HTR-8/SVneo (cell line): ENCODE measurements around the gene HMGCS1.
"Not testable (repeated sequence)": the region's sequence is repeated elsewhere in the genome, so short reads cannot be mapped to it uniquely, and the experiment has no call there.

Experiments used
- DNase-seq: peaks from one replicate; pipeline ENCODE4 v3.0.0; 2011; ENCODE audit warnings: low spot score, mixed read lengths; ENCODE audit not compliant: insufficient read length
- FAIRE-seq: peaks from 2 replicates; lab custom pipeline; 2011; peaks lifted over from hg19 to GRCh38; lab: Jason Lieb, UNC

Gene HMGCS1

GRCh38 chr5:43313035-43313853 lies at the start of gene HMGCS1:
HMGCS1 (minus strand) TSS chr5:43313412; CDS start chr5:43298965, 14,447 bp downstream.
- FAIRE-seq (peak; percentile 99), DNase-seq (peak; percentile 100)

GRCh38 chr5:43358726-43359125 lies 45.5 kb upstream of the HMGCS1 start:
- DNase-seq = no peak
- FAIRE-seq = no peak

GRCh38 chr5:43358301-43358700 lies 45.1 kb upstream of the HMGCS1 start:
- FAIRE-seq (no peak), DNase-seq (no peak)

- DNase-seq = no peak
- FAIRE-seq = no peak
Observed at GRCh38 chr5:43357878-43358281, 44.7 kb upstream of the HMGCS1 start.

GRCh38 chr5:43357067-43357466 lies 43.9 kb upstream of the HMGCS1 start:
- FAIRE-seq = no peak
- DNase-seq = no peak

- FAIRE-seq = no peak
Observed at GRCh38 chr5:43354774-43355173, 41.6 kb upstream of the HMGCS1 start.

GRCh38 chr5:43353668-43354067 lies 40.5 kb upstream of the HMGCS1 start:
- FAIRE-seq = peak; percentile 48
- no peak for DNase-seq

More at GRCh38 chr5:43354774-43355173, 41.6 kb upstream of the HMGCS1 start:
- no peak for DNase-seq

- no peak for FAIRE-seq
- DNase-seq = no peak
Observed at GRCh38 chr5:43352915-43353314, 39.7 kb upstream of the HMGCS1 start.

GRCh38 chr5:43352131-43352530 lies 38.9 kb upstream of the HMGCS1 start:
- DNase-seq = no peak
- no peak for FAIRE-seq

GRCh38 chr5:43348861-43349363 lies 35.7 kb upstream of the HMGCS1 start:
- DNase-seq (no peak), FAIRE-seq (peak; percentile 48)

GRCh38 chr5:43348207-43348606 lies 35.0 kb upstream of the HMGCS1 start:
- DNase-seq = no peak

GRCh38 chr5:43338862-43339261 lies 25.6 kb upstream of the HMGCS1 start:
- FAIRE-seq = no peak
- no peak for DNase-seq

More at GRCh38 chr5:43348207-43348606, 35.0 kb upstream of the HMGCS1 start:
- FAIRE-seq = peak; percentile 67

GRCh38 chr5:43336159-43336558 lies 22.9 kb upstream of the HMGCS1 start:
- FAIRE-seq = peak; percentile 60
- DNase-seq = no peak

- DNase-seq = no peak
Observed at GRCh38 chr5:43335681-43336080, 22.5 kb upstream of the HMGCS1 start.

GRCh38 chr5:43332401-43332800 lies 19.2 kb upstream of the HMGCS1 start:
- DNase-seq (no peak), FAIRE-seq (no peak)

More at GRCh38 chr5:43335681-43336080, 22.5 kb upstream of the HMGCS1 start:
- FAIRE-seq = no peak

GRCh38 chr5:43325624-43326023 lies 12.4 kb upstream of the HMGCS1 start:
- FAIRE-seq, DNase-seq: not testable (repeated sequence)

GRCh38 chr5:43323488-43323887 lies 10.3 kb upstream of the HMGCS1 start:
- FAIRE-seq, DNase-seq: not testable (repeated sequence)

- no peak for FAIRE-seq
- DNase-seq = no peak
Observed at GRCh38 chr5:43320846-43321245, 7.6 kb upstream of the HMGCS1 start.

- FAIRE-seq = no peak
- no peak for DNase-seq
Observed at GRCh38 chr5:43316421-43316820, 3.2 kb upstream of the HMGCS1 start.

- DNase-seq = no peak
- FAIRE-seq = no peak
Observed at GRCh38 chr5:43315682-43316081, 2.5 kb upstream of the HMGCS1 start.

- FAIRE-seq (peak; percentile 83), DNase-seq (no peak)
Observed at GRCh38 chr5:43315263-43315662, 2.1 kb upstream of the HMGCS1 start.

- DNase-seq = no peak
- no peak for FAIRE-seq
Observed at GRCh38 chr5:43314724-43315123, 1.5 kb upstream of the HMGCS1 start.
